Gastrocnemius medialis (tissue), 4 donors: ENCODE measurements around the gene SH3GL2.

ENCODE experiments used
- CTCF ChIP-seq, 5 experiments: fragments of 450-650 bp in 3 of 5; fragments of 200-600 bp in 2 of 5; sonication (generic) in 2 of 5; IDR thresholded peaks in 4 of 5; conservative IDR thresholded peaks in 1 of 5; 1 replicate in 4 of 5; 2 replicates in 1 of 5; pipeline ENCODE4 v1.5.1; 2016 to 2019; ENCODE audit warnings: antibody characterized with exemption in 5 of 5, mild to moderate bottlenecking in 3 of 5, moderate library complexity in 3 of 5
- POLR2A ChIP-seq, 2 donors: fragments of 450-650 bp; IDR thresholded peaks; one replicate each; pipeline ENCODE4 v1.6.1; 2017; ENCODE audit warnings: antibody characterized with exemption in 2 of 2, mild to moderate bottlenecking in 2 of 2, moderate library complexity in 2 of 2

- TF ChIP-seq CTCF (IDR thresholded peaks at IDR 0.05 in 4 of 5, conservative IDR thresholded peaks at IDR 0.05 in 1 of 5) = no peak
- TF ChIP-seq POLR2A (IDR thresholded peaks at IDR 0.05) = no peak
Measured at GRCh38 chr9:17637229-17637628, 58.4 kb downstream of the SH3GL2 start.
